GM19240 (cell line): Measurements from ENCODE around the gene EIF1.
"Not testable (repeated sequence)": the region's sequence is repeated elsewhere in the genome, so short reads cannot be mapped to it uniquely, and the experiment has no call there.

ENCODE experiments used
- DNase-seq: peaks from one replicate; pipeline ENCODE4 v3.0.0; 2011; ENCODE audit warnings: low spot score; ENCODE audit not compliant: insufficient read length

Gene EIF1

GRCh38 chr17:41678907-41679739 lies 9.6 kb upstream of the EIF1 start:
- no peak for DNase-seq

- no peak for DNase-seq
Measured at GRCh38 chr17:41679740-41680425, 8.8 kb upstream of the EIF1 start.

- DNase-seq = no peak
Measured at GRCh38 chr17:41680426-41681040, 8.2 kb upstream of the EIF1 start.

GRCh38 chr17:41681776-41682175 lies 6.9 kb upstream of the EIF1 start:
- no peak for DNase-seq

- DNase-seq = no peak
Measured at GRCh38 chr17:41682631-41683030, 6.1 kb upstream of the EIF1 start.

DNA sequence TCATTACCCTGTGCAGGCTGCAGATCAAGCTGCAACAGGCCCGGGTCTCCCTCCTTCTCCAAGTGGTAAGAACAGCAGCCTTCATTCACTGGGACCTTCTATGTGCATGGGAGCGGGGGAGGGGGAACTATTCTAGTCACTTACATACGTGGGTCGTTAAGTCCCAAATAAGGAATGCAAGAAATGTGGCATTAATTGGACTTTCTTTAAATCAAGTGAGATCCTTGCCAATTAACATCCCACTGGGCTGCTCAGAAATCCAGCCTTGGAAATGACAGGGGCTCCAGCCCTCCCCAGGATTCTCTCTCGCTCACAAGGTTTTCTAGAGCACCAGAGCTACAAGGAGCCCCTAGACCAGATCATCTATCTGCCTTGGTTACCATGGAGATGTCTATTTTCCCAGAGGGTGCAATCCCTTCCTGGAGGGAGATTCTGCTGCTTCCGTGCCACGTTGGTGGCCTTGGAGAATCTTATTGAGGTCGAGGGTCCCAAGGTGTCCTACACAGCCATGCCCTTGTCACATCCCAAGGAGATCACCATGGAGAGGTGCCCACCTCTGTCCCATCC lies 5.2 kb upstream of the EIF1 start:
- DNase-seq = no peak

- DNase-seq = no peak
Measured at GRCh38 chr17:41684035-41684434, 4.7 kb upstream of the EIF1 start.

DNA sequence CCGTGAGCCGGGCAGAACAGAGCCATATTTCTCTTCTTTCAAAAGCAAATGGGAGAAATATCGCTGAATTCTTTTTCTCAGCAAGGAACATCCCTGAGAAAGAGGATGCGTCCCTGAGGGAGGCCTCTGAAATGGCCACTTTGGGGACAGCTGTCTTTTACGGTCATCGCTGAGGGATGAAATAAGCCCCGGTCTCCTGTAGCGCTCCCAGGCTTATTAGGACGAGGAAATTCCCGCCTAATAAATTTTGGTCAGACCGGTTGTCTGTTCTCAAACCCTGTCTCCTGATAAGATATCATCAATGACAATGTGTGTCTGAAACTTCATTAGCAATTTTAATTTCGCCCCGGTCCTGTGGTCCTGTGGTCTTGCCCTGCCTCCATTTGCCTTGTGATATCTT lies 2.9 kb upstream of the EIF1 start:
- DNase-seq = not testable (repeated sequence)

DNA sequence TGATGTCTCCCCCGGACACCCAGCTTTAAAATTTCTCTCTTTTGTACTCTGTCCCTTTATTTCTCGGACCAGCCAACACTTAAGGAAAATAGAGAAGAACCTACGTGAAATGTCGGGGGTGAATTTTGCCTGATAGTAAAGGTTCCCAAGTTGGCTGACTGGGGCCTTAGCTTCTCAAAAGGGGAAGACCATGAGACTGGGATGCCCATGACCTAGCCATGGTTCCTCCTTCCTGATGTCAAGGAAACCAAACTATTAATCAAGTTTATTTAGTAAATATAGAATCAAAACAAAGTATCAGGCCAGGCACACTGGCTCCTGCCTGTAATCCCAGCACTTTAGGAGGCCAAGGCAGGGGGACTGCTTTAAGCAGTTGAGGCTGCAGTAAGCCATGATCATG lies 2.4 kb upstream of the EIF1 start:
- no peak for DNase-seq

DNA sequence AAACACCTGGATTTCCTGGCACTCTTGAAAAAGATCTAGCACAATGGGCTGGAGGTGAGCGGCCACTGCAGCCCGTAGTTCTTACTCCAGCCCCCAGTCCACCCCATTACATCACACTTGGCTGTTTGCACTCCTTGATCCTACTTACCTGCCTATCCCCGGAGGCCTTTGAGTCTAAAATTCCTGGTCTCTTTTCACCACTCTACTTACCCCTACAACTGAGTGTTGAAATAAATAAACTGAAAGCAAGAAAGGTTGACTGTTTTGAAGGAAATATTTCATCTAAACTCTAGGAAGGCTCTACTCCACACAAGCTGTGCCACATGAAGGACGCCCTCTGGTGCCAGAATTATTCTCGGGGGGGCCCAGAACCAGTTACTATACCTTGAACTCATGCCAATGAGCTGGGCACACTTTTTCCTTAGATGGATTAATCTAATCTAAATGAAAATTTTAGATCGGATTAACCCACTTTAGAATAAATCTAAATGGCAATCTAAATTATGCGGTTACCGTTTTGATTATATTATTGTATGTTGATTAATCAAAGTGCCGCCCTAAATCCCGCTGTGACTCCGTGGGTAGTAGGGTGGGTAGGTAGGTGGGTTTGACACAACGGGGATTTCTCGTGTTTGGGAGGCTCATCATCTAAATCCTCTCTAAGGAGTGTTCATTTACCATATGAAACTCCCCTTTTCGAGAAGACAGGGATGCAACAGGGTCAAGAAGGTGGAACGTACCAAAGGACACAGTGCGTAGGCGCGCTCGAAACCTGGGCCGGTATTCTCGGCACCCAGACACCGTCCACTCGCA lies 651 bp upstream of the EIF1 start:
- no peak for DNase-seq

GRCh38 chr17:41689497-41690299 lies 1.0 kb downstream of the EIF1 start:
- DNase-seq = no peak

- DNase-seq = no peak
Measured at GRCh38 chr17:41690497-41690896, 1.8 kb downstream of the EIF1 start.

GRCh38 chr17:41691031-41691777 lies 2.5 kb downstream of the EIF1 start:
- no peak for DNase-seq

DNA sequence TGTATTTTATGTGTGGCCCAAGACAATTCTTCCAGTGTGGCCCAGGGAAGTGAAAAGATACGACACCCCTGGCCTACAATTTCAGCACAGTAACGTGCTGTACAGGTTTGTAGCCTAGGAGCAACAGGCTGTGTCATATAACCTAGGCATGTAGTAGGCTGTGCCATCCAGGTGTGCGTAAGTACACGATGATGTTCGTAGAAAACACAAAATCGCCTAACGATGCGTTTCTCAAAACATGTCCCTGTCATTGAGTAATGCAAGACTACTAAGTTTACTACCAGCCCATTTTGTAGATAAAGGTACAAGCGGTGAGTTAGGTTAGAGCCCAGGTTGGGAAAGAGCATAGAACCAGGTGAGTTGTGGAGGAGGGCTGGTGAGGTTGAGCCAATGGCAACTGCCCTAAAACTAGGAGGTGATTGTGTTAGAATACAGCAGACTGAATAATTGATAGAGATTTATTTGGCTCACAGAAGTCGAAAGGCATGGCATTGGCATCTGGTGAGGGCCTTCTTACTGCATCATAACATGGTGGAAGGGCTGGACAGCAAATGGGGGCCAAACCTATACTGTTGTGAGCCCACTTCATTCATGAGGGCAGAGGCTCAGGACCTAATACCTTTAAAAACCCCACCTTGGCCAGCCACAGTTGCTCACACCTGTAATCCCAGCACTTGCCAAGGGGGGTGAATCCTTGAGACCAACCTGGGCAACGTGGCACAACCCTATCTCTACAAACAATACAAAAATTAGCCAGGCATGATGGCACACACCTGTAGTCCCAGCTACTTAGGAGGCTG lies 4.2 kb downstream of the EIF1 start:
- no peak for DNase-seq

- no peak for DNase-seq
Measured at GRCh38 chr17:41695134-41695661, 6.5 kb downstream of the EIF1 start.

GRCh38 chr17:41695954-41696757 lies 7.5 kb downstream of the EIF1 start:
- peak; percentile 75 for DNase-seq

DNA sequence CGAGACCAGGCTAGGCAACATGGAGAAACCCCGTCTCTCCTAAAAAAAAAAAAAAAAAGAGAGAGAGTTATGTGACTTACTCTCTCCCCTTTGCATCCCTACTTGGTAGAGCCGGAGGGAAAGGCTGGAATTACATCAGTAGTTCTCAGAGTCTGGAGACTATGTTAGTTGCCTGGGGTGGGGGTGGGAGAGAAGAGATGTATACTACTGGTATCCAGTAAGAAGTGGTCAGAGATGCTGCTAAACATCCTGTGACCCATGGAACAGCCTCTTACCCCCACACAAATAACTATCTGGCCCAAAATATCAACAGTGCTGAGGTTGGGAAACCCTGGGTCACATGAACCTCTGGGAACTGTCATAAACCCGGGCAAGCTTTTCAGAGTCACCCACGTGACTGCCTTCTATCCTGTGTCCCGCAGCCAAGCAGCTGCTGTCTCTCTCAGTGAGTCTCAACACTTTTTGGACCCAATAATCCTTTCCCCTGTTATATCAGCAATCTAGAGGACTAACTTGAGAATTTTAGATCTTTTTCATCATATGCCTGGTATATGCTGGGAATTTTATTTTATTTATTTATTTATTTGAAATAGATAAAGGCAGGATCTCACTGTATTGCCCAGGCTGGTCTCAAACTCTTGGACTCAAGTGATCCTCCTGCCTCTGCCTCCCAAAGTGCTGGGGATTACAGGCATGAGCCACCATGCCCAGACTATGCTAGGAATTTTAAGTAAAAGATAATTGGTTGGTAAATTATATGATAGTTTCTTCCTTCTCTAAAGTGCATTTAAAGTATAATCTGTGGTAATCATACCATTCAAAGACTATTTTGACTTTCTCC lies 8.7 kb downstream of the EIF1 start:
- no peak for DNase-seq
